NCI-H1694 treated with DMSO at 0.1 percent for 48 hours (cell line): ENCODE measurements around the gene SETD6.

ENCODE experiments used
- DNase-seq: peaks from one replicate; lab custom pipeline; 2025; lab: John Stamatoyannopoulos, UW

The SETD6 gene

DNA sequence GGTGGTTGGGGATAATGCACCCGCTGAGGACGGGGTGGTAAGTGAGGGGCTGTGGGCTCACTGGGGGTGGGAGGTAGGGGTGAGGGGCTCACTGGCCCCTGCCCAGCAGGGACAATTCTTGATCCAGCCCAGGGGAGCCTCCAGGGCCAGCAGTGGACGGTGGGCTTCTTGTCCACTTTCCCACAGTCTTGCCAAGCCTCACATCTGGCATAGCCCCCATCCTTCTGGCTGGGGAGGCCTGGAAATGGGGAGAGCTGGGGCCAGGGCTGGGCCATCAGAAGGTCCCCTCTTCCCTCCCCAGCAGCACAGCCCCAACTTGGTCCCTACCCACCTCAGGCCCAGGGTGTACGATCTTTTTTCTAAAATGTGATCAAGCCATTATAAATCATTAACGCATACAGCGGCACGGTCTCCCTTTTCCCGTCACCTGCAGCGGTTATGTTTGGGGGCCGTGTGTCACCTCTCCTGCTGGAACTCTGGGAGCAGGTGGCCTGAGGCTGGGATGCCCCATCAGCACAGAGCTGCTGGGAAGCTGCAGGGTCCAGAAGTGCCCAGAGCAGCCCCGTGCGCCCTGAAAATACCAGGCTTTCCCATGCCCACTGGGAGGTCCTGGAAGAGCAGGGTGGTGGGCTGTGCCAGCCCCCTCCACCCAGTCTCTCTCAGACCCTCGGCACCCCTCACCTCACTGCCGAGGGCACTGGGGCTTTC is 7.2 kb upstream of the SETD6 start:
- DNase-seq = no peak

DNA sequence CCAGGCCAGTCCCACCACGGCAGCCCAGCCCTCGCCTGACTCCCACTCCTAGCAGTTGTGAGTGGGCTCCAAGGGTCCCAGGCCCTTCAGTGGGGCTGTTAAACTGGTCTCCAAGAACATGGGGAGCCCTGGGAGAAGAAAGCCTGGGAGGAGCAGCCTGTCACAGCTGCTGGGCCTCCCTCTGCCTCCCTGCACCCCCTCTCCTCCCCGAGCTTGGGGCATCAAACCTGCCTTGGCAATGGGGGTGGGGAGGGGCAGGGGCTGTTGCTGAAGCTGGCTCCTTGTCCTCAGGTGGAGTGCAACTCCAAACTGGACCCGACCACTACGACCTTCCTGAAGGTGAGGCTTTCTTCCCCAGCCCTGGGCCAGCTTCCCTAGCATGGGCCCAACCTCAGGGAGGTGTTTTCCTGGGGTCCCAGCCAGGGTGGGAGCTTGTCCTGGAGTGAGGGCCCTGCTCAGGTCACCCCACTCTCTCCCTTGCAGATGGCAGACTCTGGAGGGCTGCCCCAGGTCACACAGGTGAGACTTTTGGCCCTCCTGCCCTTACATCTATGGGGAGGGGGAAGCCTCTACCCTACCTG is 6.6 kb upstream of the SETD6 start:
- DNase-seq = no peak

DNA sequence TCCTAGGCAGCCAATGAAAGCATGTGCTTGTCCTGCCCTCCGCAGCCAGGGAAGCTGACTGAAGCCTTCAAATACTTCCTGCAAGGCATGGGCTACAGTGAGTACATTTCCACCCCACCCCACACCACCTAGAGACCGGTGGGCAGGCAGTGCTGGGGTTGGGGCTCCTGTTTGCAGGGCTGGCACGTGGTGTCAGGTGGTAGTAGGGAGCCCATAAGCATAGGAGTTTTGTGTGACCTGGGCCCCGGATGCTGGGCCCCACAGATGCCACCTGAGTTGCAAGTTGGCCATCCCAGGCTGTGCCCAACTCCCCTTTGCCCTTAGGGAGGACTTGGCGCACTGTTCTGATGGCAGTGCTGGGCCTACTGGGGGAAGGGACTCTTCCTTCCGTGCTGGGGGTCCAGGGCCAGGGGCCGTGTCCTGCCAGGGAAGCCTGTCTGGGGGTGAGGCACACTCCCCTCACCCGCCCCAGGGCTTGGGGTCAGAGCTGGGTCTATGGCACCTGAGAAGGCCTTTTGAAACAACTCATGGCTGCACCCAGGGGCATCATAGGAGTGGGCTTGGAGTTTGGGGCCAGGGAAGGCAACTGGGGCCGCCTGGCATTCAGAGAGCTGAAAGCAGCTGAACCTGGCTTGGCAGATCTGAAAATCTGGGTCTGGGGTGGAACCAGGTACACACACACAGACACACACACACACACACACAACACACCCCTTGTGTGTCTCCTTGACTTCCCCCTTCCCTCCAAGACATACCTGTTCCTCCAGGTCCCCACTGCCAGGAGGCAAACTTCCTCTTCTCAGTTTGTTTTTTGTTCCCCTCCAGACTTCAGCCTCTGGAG is 5.8 kb upstream of the SETD6 start:
- no peak for DNase-seq

DNA sequence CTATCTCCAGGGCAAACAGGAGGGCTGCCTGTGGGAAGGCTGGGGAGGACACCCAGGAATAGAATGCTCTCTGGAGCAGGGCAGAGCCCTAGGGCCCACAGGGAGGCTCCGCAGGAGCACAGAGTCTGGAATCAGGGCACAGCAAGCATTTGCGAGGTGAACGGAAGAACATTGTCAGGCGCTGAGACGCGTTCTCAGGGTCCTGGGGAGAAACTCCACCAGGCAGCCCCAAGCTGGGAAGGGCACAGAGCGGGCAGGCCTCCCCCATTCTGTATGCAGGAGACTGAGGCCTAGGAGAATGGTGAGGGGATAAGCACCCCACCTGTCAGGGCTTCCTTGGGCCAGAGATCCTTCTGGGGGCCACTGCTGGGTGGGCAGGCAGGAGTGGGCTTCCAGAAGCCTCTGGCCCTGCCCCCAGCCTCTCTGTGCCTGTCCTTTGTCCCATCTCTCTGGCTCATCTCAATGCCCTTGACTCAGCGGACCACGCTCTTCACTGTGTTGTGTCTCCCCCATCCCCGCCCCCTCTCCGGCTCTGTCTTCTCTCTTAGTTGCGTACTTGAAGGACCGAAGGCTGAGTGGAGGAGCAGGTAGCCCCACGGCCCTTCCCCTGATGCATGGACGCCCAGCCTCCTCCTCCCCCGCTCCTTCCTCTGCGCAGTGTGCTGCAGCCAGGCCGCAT is 5.1 kb upstream of the SETD6 start:
- DNase-seq = no peak

DNA sequence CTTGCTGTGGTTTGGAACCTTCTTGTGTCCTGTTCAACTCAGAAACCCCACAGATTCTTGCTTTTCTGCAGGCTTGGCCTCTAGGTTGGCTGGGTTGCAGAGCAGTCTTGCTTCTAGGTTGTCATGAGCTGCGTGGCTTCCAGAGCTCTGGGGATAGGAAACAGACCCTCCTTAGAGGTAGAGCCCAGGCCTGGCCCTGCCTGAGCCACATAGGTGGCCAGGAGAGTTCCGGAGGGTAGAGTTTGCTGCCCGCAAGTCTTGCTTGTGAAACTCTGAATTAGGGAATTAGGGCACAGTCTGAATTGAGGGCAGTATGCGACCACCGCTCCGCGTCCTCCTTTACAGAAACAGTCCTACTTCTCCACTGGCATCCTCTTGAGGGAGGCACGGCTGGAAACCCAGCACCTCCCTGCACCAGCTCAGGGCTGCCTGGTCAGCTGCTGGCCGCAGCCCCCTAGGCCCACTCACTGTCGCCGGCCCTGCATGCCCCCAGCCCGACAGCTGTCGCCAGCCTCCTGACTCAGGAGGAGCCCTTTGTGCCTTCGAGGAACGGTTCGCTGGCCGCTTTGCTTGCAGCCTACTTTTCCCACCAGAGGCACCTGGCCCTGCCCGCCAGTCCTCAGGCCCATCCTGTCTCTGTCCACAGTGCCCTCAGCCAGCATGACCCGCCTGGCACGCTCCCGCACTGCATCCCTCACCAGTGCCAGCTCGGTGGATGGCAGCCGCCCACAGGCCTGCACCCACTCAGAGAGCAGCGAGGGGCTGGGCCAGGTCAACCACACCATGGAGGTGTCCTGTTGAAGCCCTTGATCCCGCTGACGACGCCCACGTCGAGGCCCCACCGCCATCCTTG is 4.3 kb upstream of the SETD6 start:
- DNase-seq = no peak

DNA sequence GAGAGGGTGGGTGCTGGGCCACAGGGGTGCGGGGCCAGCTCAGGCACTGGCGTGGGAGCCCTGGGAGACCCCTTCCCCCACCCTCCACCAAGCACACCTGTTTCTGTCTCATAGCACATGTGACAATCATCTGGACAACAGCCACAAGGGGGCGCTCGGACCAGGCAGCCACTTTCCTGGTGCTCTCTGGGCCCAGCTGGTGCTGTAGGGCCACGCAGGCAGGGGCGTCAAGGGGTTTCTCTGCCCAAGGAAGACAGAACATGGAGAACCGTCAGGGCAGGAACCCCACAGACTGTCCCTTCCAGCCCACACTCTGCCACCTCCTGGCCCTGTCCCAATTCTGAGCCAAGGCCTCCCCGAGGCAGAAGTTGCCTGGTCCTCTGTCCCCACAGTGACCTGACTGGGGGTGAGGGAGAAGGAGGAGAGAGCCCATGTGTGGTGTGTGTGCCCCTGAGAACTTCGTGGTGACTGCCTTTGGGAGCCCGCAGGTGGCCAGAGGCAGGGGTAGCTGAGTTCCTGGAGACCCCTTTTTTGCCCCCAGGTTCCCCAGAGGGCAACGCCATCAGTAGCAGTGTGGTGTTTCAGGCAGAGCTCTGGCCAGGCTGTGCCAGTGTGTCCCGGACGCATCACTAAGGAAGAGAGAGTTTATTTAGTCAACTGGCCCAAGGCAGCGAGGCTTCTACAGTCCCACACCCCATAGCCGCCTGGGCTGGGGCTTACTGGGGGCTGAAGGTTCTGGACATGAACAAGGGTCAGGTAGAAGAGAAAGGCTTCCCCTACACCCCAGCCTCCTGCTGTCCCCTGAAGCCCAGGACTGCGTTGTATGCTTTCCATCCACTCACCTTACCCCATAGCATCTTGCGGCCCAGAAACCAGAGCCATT is 3.1 kb upstream of the SETD6 start:
- DNase-seq = peak; percentile 45

DNA sequence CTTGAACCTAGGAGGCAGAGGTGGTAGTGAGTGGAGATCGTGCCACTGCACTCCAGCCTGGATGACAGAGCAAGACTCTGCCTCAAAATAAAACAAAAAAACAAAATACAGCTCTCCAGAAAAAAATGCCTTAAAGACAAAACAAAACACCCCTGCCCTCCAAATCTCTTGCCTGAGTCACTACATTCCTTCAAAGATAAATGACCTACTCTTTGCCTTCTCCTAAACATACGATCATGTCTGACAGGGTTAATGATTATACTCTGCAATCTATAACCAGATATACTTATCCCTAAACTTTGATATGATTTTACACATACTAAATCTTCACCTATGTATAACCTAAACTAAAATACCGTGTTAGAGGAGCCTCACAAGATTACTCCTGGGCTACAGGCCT is 1.4 kb upstream of the SETD6 start:
- DNase-seq = no peak

DNA sequence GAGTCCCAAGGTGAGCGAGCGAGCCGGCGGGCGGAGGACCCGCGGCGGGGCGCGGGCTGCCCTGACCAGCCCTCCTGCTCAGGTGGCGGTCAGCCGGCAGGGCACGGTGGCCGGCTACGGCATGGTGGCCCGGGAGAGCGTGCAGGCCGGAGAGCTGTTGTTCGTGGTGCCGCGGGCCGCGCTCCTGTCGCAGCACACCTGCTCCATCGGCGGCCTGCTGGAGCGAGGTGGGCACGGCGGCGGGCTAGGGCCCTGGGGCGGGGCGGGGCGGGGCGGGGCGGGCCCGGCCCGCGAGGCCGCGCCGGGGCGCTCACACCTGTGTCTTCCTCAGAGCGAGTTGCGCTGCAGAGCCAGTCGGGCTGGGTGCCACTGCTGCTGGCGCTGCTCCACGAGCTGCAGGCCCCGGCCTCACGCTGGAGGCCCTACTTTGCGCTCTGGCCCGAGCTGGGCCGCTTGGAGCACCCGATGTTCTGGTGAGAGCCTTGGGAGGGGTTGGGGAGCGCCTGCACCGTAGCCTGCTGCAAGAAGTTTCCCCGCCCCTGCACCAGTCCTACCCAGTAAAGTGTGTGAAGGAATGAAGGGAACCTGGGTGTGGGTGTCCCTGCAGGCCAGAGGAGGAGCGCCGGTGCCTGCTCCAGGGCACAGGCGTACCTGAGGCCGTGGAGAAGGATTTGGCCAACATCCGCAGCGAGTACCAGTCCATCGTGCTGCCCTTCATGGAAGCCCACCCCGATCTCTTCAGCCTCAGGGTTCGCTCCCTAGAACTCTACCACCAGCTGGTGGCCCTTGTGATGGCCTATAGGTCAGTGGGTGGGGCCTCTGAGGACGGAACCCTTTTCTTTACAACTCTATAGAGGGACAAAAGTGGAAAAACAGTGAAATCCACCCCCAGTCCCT is 802 bp downstream of the SETD6 start:
- DNase-seq = no peak

DNA sequence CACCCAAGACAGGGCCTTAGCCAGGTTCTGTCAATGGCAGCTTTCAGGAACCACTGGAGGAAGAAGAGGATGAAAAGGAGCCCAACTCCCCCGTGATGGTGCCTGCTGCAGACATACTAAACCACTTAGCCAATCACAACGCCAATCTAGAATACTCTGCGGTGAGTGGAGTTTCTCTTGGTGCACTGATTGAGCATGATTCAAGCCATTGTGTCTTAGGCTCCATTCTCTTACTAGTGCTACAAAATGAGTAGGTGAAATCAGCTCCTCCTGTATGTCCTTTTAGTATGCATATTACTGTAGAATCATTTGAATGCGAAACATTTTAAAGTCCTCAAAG is 1.4 kb downstream of the SETD6 start:
- DNase-seq = no peak

DNA sequence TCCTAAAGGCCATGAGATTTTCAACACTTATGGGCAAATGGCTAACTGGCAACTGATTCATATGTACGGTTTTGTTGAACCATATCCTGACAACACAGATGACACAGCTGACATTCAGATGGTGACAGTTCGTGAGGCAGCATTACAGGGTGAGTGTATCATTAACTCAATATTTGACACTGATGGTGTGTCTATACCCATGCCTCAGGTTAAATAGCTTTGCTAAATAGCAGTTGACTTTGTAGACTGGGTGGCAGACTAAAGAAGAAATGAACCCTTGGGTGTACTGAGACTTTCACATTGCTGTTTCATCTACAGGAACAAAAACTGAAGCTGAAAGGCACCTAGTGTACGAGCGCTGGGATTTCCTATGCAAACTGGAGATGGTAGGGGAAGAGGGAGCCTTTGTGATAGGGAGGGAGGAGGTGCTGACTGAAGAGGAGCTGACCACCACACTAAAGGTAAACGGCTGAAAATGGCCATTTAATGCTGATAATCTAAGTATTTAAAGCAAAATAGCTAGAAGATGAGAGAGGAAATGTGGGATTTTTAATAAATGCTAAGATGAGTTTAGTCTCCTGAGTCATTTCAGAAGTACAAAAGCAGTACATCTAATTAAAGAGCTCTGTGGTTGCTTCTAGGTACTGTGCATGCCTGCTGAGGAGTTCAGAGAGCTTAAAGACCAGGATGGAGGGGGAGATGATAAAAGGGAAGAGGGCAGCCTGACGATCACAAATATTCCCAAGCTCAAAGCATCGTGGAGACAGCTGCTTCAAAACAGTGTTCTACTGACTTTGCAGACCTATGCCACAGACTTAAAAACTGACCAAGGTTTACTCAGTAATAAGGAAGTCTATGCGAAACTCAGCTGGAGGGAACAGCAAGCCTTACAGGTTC is 3.0 kb downstream of the SETD6 start:
- DNase-seq = no peak

DNA sequence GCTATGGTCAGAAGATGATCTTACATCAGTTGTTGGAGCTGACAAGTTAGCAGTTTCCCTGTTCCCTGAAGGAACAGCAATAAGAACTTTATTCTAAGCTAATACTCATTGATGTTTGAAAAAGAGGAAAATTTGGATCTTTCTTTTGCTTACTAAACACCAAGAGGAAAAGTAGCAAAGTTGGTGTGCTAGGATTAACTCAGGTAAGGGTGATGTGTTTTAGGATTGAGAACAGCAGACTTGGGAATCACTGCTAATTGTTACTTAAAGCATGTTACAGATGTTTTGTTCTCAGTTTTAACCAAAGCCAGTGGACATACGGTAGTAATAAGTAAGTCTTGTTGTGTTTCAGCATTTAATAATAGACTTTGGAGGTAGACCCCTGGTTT is 3.7 kb downstream of the SETD6 start:
- no peak for DNase-seq

DNA sequence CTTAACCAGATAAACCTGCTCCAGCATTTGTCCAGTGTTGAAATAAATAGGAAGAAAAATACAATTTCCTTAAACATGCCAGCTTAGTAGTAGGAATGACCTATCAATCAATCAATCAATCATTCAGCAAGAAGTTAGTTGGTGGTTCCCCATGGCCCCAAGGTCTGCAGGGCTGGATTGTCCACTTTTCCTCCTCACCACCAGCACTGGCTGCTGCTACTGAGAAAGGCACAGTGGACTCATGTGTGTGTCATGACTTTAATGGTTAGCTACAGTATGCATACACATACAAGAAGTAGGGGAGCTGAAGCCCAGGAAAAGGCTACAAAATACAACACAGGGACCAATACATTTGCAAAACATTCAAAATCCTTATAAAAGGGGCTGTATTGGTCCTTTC is 4.4 kb downstream of the SETD6 start:
- no peak for DNase-seq

DNA sequence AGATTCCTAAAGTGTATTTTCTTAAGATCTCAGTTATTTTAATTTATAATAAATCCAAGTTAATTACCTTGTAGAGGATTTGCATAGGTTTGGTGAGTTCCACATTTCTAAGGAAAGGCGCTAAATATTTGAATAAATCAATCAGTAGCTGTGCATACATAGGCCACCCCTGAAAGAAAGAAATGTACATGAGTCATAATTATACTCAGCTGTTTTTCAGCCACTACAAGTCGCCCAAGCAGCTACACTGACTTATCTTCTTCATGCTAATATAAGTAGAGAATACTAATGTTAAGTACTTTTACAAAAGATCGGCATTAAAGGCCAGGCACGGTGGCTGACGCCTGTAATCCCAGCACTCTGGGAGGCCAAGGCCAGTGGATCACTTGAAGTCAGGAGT is 14.9 kb downstream of the SETD6 start:
- no peak for DNase-seq

DNA sequence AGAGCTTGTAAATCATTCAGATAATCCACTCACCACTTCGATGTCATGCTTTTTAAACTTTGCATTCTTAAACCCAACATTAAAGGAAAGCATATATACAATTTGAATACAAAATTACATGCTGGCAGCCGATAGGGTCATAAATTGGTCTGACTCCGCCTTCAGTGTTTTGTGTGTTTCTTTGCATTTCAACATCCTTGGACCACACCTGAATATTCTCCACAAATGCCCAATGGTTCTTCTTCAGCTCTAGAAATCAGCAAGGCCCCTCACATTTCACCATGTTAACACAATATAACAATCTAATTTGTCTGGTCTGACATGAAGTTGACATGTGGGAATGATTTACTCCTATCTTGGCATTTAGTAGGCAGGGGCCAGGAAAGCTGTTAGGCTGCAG is 17.1 kb downstream of the SETD6 start:
- DNase-seq = no peak

DNA sequence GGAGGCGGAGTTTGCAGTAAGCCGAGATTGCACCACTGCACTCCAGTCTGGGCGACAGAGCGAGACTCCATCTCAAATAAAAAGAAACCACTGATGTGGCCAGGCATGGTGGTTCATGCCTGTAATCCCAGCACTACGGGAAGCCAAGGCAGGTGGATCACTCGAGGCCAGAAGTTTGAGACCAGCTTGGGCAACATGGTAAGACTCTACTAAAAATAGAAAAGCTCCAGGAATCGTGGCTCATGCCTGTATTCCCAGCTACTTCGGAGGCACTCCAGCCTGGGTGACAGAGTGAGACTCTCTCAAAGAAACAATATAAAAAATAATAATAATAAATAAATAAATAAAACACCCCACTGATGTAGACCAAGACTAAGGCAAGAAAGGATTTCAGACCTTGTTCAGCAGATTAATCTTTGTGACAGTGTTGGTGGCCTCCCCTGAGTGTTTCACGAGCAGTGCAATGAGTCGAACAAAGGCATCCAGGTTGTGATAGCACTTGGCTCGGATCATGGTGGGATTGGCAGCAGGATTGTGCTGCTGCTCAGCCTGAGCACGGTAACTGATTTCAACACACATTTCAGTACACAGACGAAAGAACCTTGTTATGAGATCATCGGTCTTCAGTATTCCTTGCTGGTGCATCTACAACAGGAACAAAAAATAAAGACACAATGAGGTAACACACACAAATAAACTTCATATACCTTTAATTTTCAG is 18.6 kb downstream of the SETD6 start:
- DNase-seq = no peak

DNA sequence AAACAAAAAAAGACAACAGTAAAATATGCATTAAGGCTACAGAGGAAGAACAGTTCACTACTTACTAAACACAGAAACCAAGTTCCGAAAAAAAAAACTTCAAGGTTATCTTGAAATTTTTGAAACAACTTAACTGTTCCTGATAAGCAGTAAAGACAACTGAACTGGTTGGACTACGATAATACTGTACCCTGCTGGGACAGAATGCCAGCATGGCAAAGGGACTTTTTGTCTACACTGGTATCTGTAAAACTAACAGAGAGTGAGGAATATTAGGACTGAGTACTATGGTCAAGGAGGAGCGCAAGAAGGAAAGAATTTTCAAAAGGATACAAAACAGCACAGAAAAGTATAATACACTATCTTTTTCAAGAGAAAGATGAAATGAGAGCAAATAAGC is 19.8 kb downstream of the SETD6 start:
- no peak for DNase-seq

DNA sequence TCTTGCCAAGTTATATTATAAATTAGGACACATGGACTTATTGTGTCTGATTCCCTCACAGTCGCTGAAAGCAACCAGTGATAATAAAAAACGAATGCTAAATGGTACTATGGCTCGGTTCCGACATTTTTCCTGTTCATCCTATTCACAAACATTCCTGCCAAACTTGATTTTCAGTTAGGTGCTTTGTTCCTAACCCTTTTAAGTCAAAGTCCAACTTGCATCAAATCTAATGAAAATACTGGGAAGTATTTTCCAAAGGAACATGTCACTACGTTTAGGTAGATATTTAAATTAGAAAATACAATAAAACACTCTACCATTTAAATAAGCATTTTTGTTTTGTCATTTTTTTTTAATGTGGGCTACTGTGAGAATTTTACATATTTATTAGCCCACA is 21.0 kb downstream of the SETD6 start:
- DNase-seq = no peak
